ENCODE measurements around the gene CACTIN.

The CACTIN gene

DNA sequence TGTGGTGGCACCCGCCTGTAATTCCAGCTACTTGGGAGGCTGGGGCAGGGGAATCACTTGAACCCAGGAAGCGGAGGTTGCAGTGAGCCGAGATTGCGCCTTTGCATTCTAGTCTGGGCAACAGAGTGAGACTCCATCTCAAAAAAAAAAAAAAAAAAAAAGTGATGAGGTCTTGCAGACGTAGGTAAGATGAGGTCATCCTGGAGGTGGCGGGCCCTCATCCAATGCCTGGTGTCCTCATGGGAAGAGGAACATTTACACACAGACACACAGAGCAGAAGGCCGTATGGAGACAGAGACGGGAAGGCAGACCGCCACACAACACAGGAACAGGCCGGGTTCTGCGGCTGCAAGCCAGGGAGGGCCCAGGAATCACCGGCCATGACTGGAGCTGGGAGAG lies 4.4 kb downstream of the CACTIN start:
- no peak for DNase-seq (ENCODE audit: low read depth)
- TF ChIP-seq, protein P1, sequence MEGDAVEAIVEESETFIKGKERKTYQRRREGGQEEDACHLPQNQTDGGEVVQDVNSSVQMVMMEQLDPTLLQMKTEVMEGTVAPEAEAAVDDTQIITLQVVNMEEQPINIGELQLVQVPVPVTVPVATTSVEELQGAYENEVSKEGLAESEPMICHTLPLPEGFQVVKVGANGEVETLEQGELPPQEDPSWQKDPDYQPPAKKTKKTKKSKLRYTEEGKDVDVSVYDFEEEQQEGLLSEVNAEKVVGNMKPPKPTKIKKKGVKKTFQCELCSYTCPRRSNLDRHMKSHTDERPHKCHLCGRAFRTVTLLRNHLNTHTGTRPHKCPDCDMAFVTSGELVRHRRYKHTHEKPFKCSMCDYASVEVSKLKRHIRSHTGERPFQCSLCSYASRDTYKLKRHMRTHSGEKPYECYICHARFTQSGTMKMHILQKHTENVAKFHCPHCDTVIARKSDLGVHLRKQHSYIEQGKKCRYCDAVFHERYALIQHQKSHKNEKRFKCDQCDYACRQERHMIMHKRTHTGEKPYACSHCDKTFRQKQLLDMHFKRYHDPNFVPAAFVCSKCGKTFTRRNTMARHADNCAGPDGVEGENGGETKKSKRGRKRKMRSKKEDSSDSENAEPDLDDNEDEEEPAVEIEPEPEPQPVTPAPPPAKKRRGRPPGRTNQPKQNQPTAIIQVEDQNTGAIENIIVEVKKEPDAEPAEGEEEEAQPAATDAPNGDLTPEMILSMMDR (IDR thresholded peaks at IDR 0.05; ENCODE audit: low read depth, low read length, missing control alignments): no peak
- H3K4me3 ChIP-seq (ENCODE audit: low read depth, low read length): no peak overlapping the region

DNA sequence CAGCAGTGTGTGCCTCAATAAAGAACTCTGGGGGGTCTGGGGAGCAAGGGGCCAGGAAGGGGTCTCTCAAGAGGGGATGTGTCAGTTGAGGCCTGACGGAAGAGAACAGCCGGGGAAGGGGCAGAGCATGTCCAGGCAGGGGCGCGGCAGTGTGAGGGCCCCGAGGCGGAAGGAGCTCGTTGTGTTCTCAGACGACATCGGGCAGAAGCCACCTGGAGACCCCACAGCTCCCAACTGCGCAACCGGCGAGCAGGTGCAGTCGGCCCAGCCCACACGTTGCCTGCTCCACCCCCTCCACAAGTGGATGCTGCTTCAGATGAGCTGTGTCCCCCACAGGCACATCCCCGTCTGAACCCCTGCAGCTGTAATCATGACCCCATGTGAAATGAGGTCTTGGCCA lies 4.9 kb downstream of the CACTIN start:
- TF ChIP-seq, protein P1 (IDR thresholded peaks at IDR 0.05; ENCODE audit: low read depth, low read length, missing control alignments): no peak
- no peak overlapping the region for H3K4me3 ChIP-seq (ENCODE audit: low read depth, low read length)
- no peak for DNase-seq (ENCODE audit: low read depth)

DNA sequence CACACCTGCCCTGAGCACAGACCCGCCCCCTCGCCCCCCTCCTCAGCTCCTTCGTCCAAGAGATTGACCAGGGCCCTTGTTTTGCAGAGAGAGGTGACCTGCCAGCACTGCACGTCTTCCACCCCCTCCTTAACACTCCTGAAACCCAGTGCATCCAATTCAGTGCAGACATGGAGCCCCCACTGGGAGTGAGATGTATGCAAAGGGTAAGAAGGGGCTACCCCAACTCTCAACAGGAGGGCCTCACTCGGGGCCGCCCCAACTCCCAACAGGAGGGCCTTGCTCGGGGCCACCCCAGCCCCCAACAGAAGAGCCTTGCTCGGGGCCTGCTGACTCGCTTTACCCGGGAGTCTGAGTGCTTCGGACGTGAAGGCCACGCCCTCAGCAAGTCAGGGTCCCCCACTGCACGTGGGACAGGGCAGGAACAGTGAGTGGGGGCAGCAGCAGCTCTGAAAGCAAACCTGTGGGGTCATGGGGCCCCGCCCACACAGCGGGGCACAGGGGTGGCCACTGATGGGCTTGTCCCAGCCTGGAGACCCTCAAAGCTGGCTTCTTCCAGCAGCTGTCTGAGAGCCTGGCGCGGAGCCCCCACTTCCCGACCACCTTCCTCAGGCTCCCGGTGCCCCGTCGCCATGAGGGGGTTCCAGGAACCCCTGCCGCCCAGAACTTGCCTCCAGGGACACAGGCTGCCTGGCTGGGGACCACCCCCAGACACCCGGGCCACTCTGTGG lies 5.6 kb downstream of the CACTIN start:
- TF ChIP-seq, protein P1 (IDR thresholded peaks at IDR 0.05; ENCODE audit: low read depth, low read length, missing control alignments): no peak
- H3K4me3 ChIP-seq (ENCODE audit: low read depth, low read length): no peak overlapping the region

DNA sequence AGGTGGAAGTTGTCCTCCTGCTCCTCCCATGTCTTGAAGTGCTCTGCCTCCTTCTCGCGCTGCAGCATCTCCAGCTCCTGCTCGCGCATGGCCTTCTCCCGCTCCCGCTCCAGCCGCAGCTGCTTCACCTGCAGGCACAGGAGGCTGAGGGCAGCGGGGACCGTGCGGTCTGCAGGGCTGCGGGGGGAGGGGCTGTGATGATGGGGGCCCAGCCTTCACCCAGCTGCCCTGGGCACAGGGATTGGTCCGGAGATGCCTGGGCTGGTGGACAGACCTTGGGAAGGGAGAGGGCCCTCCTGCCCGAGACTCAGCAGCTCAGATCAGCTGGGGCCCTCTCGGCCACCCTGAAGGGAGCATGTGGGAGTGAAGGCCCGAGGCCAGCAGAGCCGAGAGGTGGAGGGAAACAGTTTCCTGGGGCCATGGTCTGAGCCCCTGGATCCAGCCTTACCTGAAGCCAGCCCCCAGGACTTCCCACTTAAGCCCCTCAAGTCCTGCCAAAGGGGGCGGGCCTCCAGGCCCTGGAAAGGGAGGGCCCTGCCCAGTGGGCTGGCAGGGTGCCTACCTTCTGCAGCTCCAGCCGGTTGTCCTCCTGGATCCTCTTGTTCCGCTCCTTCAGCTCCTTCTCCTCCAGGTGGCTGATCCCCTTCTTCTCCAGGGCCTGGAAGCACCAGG lies 6.3 kb downstream of the CACTIN start:
- TF ChIP-seq, protein P1 (IDR thresholded peaks at IDR 0.05; ENCODE audit: low read depth, low read length, missing control alignments): no peak
- DNase-seq (ENCODE audit: low read depth): no peak
- no peak overlapping the region for H3K4me3 ChIP-seq (ENCODE audit: low read depth, low read length)

More for the DNA sequence above, 5.6 kb downstream of the CACTIN start:
- DNase-seq (ENCODE audit: low read depth): no peak

DNA sequence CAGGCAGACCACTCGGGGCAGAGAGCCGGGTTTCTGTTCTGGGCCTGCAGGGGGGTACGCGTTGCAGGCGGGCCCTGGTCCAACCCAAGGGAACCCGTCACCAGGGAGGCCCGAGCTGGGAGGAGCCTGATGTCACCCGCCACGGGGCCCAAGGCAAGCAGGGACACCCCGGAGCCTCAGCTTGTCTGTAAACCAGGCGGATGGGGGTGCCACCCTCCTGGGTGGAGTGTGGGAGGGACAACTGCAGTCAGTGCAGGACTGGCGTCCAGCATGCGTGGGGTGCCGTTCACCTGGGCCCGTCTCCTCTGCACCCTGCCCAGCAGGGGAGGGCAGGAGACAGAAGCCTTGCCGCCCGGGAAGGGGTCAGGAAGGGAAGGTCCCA lies 7.0 kb downstream of the CACTIN start:
- TF ChIP-seq, protein P1 (IDR thresholded peaks at IDR 0.05; ENCODE audit: low read depth, low read length, missing control alignments): no peak
- H3K4me3 ChIP-seq (ENCODE audit: low read depth, low read length): no peak overlapping the region
- DNase-seq (ENCODE audit: low read depth): no peak

DNA sequence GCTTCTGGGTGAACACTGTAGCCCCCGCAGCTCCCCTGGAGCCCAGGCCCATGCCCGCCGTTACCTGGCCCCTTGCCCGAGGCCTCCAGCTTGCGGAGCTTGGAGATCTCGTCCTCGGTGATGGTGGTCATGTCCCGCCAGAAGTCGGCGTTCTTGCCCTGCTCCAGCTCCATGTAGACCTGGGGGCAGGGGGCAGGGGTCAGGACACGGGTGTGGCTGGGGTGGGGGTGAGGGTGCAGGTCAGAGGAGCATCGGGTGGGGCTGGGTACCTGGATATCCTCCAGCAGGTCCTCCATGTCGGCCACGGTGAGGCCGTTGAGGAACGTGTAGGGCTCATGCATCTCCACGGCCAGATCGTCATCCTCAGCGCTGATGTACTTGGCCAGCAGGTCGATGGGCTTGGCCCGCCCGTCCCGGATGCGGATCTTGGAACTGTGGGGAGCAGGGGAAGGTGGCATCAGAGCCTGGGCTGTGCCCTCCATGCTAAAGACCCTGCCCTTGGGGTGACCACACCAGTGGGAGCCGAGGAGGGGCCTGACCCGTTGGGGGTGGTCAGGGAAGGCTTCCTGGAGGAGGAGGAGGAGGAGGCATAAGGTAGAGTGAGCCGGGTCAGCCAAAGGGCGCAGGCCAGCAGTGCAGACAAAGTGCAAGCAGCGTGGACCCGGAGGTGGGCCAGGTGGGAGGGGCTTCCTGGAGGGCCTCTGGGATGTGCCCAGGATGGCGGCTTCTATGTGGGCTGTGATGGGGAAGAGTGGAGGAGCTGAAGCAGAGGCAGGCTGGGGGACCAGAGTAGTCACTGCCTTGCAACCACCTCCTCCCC lies 7.6 kb downstream of the CACTIN start:
- H3K4me3 ChIP-seq (ENCODE audit: low read depth, low read length): no peak overlapping the region
- DNase-seq (ENCODE audit: low read depth): no peak
- TF ChIP-seq, protein P1 (IDR thresholded peaks at IDR 0.05; ENCODE audit: low read depth, low read length, missing control alignments): no peak
